Activated T-helper 1 cell treated with anti-CD3 and anti-CD28 coated beads, Interleukin-2, amount 50 U/mL, for 16 hours (primary cell): Measurements from ENCODE around the gene AUH.
"Not testable (repeated sequence)": the region's sequence is repeated elsewhere in the genome, so short reads cannot be mapped to it uniquely, and the experiment has no call there.

Experiments
- DNase-seq, 2 donors: peaks; one replicate each; pipeline ENCODE4 v3.0.0-alpha.2; 2020; ENCODE audit warnings: low read depth in 1 of 2, low spot score in 1 of 2

Gene AUH

GRCh38 chr9:91361291-91362050 lies at the start of gene AUH:
Gene AUH (minus strand): TSS chr9:91361918. CDS start chr9:91361889, 29 bp downstream.
- DNase-seq = peak; percentile 67 to 78

- DNase-seq = no peak
Measured at GRCh38 chr9:91411096-91411771, 49.5 kb upstream of the AUH start.

GRCh38 chr9:91410161-91410560 lies 48.4 kb upstream of the AUH start:
- no peak for DNase-seq

- no peak for DNase-seq
Measured at GRCh38 chr9:91408475-91408874, 46.8 kb upstream of the AUH start.

GRCh38 chr9:91407580-91408318 lies 46.0 kb upstream of the AUH start:
- no peak for DNase-seq

- no peak for DNase-seq
Measured at GRCh38 chr9:91405343-91406077, 43.8 kb upstream of the AUH start.

GRCh38 chr9:91403665-91404543 lies 42.2 kb upstream of the AUH start:
- no peak for DNase-seq

- DNase-seq = no peak
Measured at GRCh38 chr9:91398926-91399325, 37.2 kb upstream of the AUH start.

- no peak for DNase-seq
Measured at GRCh38 chr9:91395553-91396471, 34.1 kb upstream of the AUH start.

GRCh38 chr9:91395106-91395552 lies 33.4 kb upstream of the AUH start:
- DNase-seq = no peak

GRCh38 chr9:91393826-91394225 lies 32.1 kb upstream of the AUH start:
- no peak for DNase-seq

GRCh38 chr9:91392435-91392834 lies 30.7 kb upstream of the AUH start:
- no peak for DNase-seq

- no peak for DNase-seq
Measured at GRCh38 chr9:91391818-91392217, 30.1 kb upstream of the AUH start.

- DNase-seq = no peak
Measured at GRCh38 chr9:91391412-91391811, 29.7 kb upstream of the AUH start.

- not testable (repeated sequence) for DNase-seq
Measured at GRCh38 chr9:91389686-91390085, 28.0 kb upstream of the AUH start.

GRCh38 chr9:91386765-91387164 lies 25.0 kb upstream of the AUH start:
- no peak for DNase-seq

- no peak for DNase-seq
Measured at GRCh38 chr9:91384954-91385353, 23.2 kb upstream of the AUH start.

GRCh38 chr9:91383577-91383976 lies 21.9 kb upstream of the AUH start:
- DNase-seq = no peak

GRCh38 chr9:91382298-91382697 lies 20.6 kb upstream of the AUH start:
- no peak for DNase-seq
